GM21423 (cell line): Measurements from ENCODE around the gene POLR2E.

Source experiments
- ATAC-seq: cut with Tn5 transposase; IDR thresholded peaks from one replicate; pipeline ENCODE4 v1.9.1; 2021; ENCODE audit warnings: mild to moderate bottlenecking, moderate library complexity; ENCODE audit not compliant: unreplicated experiment

Gene POLR2E

GRCh38 chr19:1051791-1052190, 43.4 kb downstream of the POLR2E start:
- no peak for ATAC-seq

- no peak for ATAC-seq
Observed at GRCh38 chr19:1050989-1051788, 44.0 kb downstream of the POLR2E start.

GRCh38 chr19:1049800-1050199, 45.4 kb downstream of the POLR2E start:
- ATAC-seq = no peak

GRCh38 chr19:1049106-1049505, 46.1 kb downstream of the POLR2E start:
- ATAC-seq = no peak

- no peak for ATAC-seq
Observed at GRCh38 chr19:1047696-1048147, 47.5 kb downstream of the POLR2E start.

GRCh38 chr19:1046836-1047695, 48.1 kb downstream of the POLR2E start:
- no peak for ATAC-seq

- ATAC-seq = no peak
Observed at GRCh38 chr19:1046117-1046626, 49.0 kb downstream of the POLR2E start.

- no peak for ATAC-seq
Observed at GRCh38 chr19:1045247-1045603, 50.0 kb downstream of the POLR2E start.

- ATAC-seq = no peak
Observed at GRCh38 chr19:1042689-1043511, 52.3 kb downstream of the POLR2E start.

- no peak for ATAC-seq
Observed at GRCh38 chr19:1041835-1042685, 53.1 kb downstream of the POLR2E start.

GRCh38 chr19:1041272-1041834, 53.8 kb downstream of the POLR2E start:
- ATAC-seq = no peak

GRCh38 chr19:1040476-1041271, 54.5 kb downstream of the POLR2E start:
- peak; percentile 37 for ATAC-seq

- ATAC-seq = peak; percentile 71
Observed at GRCh38 chr19:1039646-1040475, 55.3 kb downstream of the POLR2E start, which contains the start of gene ABCA7. ABCA7 (plus strand) TSS chr19:1040107; CDS start chr19:1041362, 1,255 bp downstream.

GRCh38 chr19:1038978-1039645, 56.1 kb downstream of the POLR2E start:
- no peak for ATAC-seq

- no peak for ATAC-seq
Observed at GRCh38 chr19:1037621-1038064, 57.5 kb downstream of the POLR2E start.
